Cardiac fibroblast (primary cell): ENCODE measurements around the gene CNTNAP2.

Experiments
- DNase-seq, 2 donors: peaks; one replicate each; pipeline versions ENCODE4 v3.0.0 to v3.0.0-alpha.2; 2010; ENCODE audit warnings: low read depth in 2 of 2
- H3K4me3 ChIP-seq, 2 donors: replicated peaks in 1 of 2; 1 replicate in 1 of 2; 2 replicates in 1 of 2; pipeline ENCODE4 v1.5.1; 2011; ENCODE audit warnings: low read depth in 2 of 2, low read length in 2 of 2, mild to moderate bottlenecking in 2 of 2, moderate library complexity in 1 of 2
- TF ChIP-seq, protein P1 (sequence below): IDR thresholded peaks from one replicate; pipeline ENCODE4 v1.5.1; 2011; ENCODE audit warnings: low read depth, mild to moderate bottlenecking, low read length, inconsistent platforms

Gene CNTNAP2

DNA sequence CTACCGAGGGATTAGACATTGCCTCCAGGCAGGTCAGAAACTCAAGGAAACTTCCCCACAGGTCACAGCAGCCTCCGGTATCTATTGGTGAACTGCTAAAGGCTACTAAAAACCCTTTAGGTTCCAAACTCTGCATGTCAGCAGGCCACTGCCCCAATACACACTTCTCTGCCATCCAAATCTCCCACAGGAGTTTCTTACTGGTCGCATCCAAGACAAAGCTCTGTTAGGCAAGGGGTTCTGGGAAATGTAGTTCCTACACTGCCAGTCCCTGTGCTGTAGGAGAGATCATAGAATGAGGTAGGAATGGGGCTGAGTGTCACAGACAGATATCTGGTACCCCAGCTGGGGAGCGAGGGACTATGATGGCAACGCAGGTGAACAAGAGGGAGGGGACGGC lies 1717.0 kb downstream of the CNTNAP2 start:
- TF ChIP-seq, protein P1, sequence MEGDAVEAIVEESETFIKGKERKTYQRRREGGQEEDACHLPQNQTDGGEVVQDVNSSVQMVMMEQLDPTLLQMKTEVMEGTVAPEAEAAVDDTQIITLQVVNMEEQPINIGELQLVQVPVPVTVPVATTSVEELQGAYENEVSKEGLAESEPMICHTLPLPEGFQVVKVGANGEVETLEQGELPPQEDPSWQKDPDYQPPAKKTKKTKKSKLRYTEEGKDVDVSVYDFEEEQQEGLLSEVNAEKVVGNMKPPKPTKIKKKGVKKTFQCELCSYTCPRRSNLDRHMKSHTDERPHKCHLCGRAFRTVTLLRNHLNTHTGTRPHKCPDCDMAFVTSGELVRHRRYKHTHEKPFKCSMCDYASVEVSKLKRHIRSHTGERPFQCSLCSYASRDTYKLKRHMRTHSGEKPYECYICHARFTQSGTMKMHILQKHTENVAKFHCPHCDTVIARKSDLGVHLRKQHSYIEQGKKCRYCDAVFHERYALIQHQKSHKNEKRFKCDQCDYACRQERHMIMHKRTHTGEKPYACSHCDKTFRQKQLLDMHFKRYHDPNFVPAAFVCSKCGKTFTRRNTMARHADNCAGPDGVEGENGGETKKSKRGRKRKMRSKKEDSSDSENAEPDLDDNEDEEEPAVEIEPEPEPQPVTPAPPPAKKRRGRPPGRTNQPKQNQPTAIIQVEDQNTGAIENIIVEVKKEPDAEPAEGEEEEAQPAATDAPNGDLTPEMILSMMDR, result no peak
- DNase-seq, result no peak

GRCh38 chr7:147833970-147834369 lies 1717.4 kb downstream of the CNTNAP2 start:
- H3K4me3 ChIP-seq, result no peak overlapping the region
- DNase-seq, result no peak
- TF ChIP-seq, protein P1, result no peak

More for the DNA sequence above, 1717.0 kb downstream of the CNTNAP2 start:
- no peak overlapping the region for H3K4me3 ChIP-seq

DNA sequence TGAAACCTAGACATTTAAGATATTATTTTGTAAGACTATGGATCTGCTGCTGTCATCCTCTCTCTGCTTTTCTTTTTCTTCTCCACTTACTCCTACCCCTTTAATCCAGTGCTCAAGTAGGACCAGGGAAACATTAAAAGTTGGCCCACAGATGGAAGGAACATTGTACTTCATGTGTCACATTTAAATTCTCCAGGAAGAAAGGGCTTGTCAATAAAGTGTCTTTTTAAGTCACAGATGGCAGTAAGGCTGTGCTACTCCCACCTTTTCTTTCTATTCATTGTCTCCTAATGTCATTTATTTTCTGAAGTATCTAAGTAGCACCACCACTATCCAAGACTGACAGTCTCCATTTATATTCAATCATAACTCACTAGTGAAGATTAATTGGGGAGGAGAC lies 1736.2 kb downstream of the CNTNAP2 start:
- no peak overlapping the region for H3K4me3 ChIP-seq
- no peak for DNase-seq
- TF ChIP-seq, protein P1, result no peak

GRCh38 chr7:147857152-147858140 lies 1740.8 kb downstream of the CNTNAP2 start:
- DNase-seq, result no peak
- no peak overlapping the region for H3K4me3 ChIP-seq
- TF ChIP-seq, protein P1, result no peak

- TF ChIP-seq, protein P1, result no peak
- no peak for DNase-seq
- no peak overlapping the region for H3K4me3 ChIP-seq
Observed at GRCh38 chr7:147858421-147858820, 1741.8 kb downstream of the CNTNAP2 start.

DNA sequence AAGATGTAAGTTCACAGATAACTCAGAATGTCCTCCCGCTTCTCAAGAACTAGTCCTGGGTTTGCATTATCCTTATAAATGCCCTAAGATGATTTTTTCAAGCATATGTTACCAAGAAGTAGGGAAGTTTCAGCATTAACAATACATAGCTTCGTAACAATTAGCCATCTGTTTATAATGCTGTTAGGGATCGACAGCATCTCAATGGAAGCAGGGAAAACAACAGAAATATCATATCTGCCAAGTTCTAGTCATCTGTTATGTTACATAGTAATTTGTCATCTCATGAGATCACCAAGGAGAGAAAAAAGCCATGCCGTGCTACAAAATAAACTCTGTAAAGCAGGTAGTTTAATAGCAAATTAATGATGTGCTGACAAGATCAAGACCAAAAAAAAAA lies 1742.4 kb downstream of the CNTNAP2 start:
- H3K4me3 ChIP-seq, result no peak overlapping the region
- TF ChIP-seq, protein P1, result no peak
- no peak for DNase-seq

DNA sequence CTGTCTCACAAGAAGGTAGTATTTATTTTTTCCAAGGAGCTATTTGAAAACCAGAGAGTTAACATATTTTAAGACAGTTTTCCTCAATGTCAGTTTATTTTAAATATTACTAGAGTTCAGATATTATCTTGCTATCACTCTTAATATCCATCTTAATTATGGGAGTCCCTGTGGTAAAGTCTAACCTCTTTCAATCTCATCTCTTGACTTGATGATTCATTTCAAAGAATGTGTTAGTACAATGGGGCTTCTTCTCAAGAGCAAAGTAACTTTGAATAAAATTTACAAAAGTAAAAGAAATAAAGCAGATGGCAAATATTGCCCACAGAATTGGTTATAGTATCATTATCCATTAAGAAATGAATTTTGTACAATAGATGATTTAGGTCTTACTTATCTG lies 1742.9 kb downstream of the CNTNAP2 start:
- DNase-seq, result no peak
- TF ChIP-seq, protein P1, result no peak
- H3K4me3 ChIP-seq, result no peak overlapping the region
